Heart left ventricle (tissue), 16 donors: ENCODE data around the gene PTS. TPM values are rescaled to one million over a fixed set of nuclear protein-coding genes. Genes with fewer than 3 reads are reported as not detected.

Experiments
- ATAC-seq, 4 donors: fragments of 200-7000 bp; cut with Tn5 transposase; one replicate each; pipeline ENCODE4 v1.9.1; 2020 to 2022; ENCODE audit warnings: moderate library complexity in 4 of 4, mild to moderate bottlenecking in 3 of 4, moderate number of reproducible peaks in 1 of 4
- DNase-seq, 5 donors: peaks; one replicate each; pipeline ENCODE4 v3.0.0-alpha.2; 2020
- H3K27ac ChIP-seq, 12 donors: fragments of 200-600 bp; sonication (generic) in 4 of 12; one replicate each; pipeline versions ENCODE4 v1.5.0 to v1.8.0; 2016 to 2022; ENCODE audit warnings: mild to moderate bottlenecking in 2 of 12
- H3K27me3 ChIP-seq, 9 donors: fragments of 200-600 bp; sonication (generic) in 2 of 9; one replicate each; pipeline versions ENCODE4 v1.5.1 to v1.8.0; 2016 to 2022; ENCODE audit warnings: mild to moderate bottlenecking in 3 of 9
- H3K36me3 ChIP-seq, 9 donors: fragments of 200-600 bp; sonication (generic) in 2 of 9; one replicate each; pipeline versions ENCODE4 v1.5.0 to v1.8.0; 2018 to 2022; ENCODE audit warnings: mild to moderate bottlenecking in 2 of 9
- H3K4me1 ChIP-seq, 12 donors: fragments of 200-600 bp; sonication (generic) in 4 of 12; one replicate each; pipeline versions ENCODE4 v1.5.0 to v1.8.0; 2016 to 2022; ENCODE audit warnings: mild to moderate bottlenecking in 3 of 12
- H3K4me3 ChIP-seq, 12 donors: fragments of 200-600 bp; sonication (generic) in 4 of 12; one replicate each; pipeline versions ENCODE4 v1.5.0 to v1.8.0; 2017 to 2022; ENCODE audit warnings: mild to moderate bottlenecking in 9 of 12, moderate library complexity in 4 of 12
- H3K9me3 ChIP-seq, 12 donors: fragments of 200-600 bp; sonication (generic) in 4 of 12; one replicate each; pipeline versions ENCODE4 v1.5.0 to v1.8.0; 2016 to 2022; ENCODE audit warnings: mild to moderate bottlenecking in 1 of 12
- POLR2A ChIP-seq, 2 donors: fragments of 450-650 bp; IDR thresholded peaks; one replicate each; pipeline ENCODE4 v1.6.1; 2017; ENCODE audit warnings: antibody characterized with exemption in 2 of 2, mild to moderate bottlenecking in 2 of 2, moderate library complexity in 2 of 2
- WGBS, 4 donors: extraction: QIAGEN DNeasy Blood & Tissue Kit in 2 of 4; methylation state at CpG; one replicate each; pipeline versions ENCODE4 v1.1.5 to v1.1.7; 2013 to 2018; 5-methylcytosine and 5-hydroxymethylcytosine counted together
- intact Hi-C, 10 donors: fragments of 100-400 bp; cut with DNase I; formaldehyde crosslinking; loops; one replicate each; pipeline versions ENCODE4 v1.11.1 to v1.14.2; 2022
- polyA plus RNA-seq, 2 donors: library from polyadenylated mRNA; stranded (reverse); fragments of 200-250 nt; gene quantifications; one replicate each; pipeline ENCODE4 v1.2.3, GENCODE V29; 2013
- total RNA-seq, 9 donors: library from RNA; depleted of rRNA in 2 of 9; stranded (reverse); fragments of >200 nt in 2 of 9; fragmentation: NEBNext Ultra II Directional in 3 of 9; extraction: Animal tissue kit (Norgen Biotek cat#: 25700) in 3 of 9; gene quantifications; one replicate each; pipeline versions ENCODE4 v1.1.0 to v1.2.4, GENCODE V29; 2016 to 2023
- TF ChIP-seq, protein P1 (sequence below), 12 donors: fragments of 200-600 bp; sonication (generic) in 4 of 12; IDR thresholded peaks; one replicate each; pipeline versions ENCODE4 v1.5.0 to v1.8.0; 2018 to 2022; ENCODE audit warnings: antibody characterized with exemption in 12 of 12, mild to moderate bottlenecking in 5 of 12
- donor health status: ischemic (EF 13 %, LVEDD 7.1; RV severe dilation, severe dysfunction).
- donor health status: healthy with polysubstance abuse.
- donor health status: DM: no; HTN: yes; CAD: no.
- donor health status: DM: no; HTN: no; CAD: no.
- donor health status: ischemic (EF 25% LVEDD 6.9; RV normal size, moderate dysfunction).
- donor health status: ischemic (EF 25% LVEDD 5.7; RV mildly dilated, moderate dysfunction).
- donor health status: healthy.
- donor health status: DM: yes; HTN: yes; CAD: no.
- donor health status: ischemic (EF 35%, LVEDD 5.7; RV mildly dilated, moderate dysfunction).
- donor health status: nonischemic (EF 11% LVEDD 7.7; RV severe dilation, severe dysfunction).
- donor health status: DM: yes; HTN: yes; CAD: no.
- donor health status: PGD.
- donor health status: ischemic (EF 29% LVEDD 5.4; RV normal size, mild dysfunction).
- donor health status: nonischemic (EF 23%, LVEDD 6.1; RV moderate dilation, normal function).

Gene PTS
- total and polyA plus RNA-seq, 11 donors: 21.6 to 77.7 (median 30.7) TPM

DNA sequence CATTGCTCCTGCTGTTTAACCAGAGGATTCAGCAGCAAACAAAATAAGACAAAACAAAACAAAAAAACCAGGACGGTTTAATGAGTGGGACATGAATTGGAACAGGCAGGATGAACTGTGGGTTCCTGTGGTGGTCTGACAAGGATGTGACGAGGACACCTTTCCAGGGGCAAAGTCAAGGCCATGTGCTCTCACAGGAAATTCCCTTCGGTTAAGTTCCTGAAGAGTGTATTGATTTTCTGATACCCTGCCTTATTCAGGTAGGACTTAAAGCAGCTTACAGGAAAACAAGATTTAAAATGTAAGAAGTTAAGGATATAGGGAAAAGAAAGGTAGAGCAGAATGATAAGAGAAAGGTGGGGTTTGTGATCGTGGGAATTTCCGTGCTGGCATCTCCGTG, 42.9 kb downstream of the PTS start:
- intact Hi-C loops: no loop called here
- no peaks in the 10 kb centered on the region for H3K36me3 ChIP-seq
- DNase-seq (no peak), ATAC-seq (no peak)
- H3K4me3 ChIP-seq: no peak overlapping the region
- WGBS, 4 donors: 68 to 86% (median 72%) methylated on average over 6 of the region's 6 CpGs
- TF ChIP-seq POLR2A (IDR thresholded peaks at IDR 0.05): no peak
- TF ChIP-seq, protein P1, sequence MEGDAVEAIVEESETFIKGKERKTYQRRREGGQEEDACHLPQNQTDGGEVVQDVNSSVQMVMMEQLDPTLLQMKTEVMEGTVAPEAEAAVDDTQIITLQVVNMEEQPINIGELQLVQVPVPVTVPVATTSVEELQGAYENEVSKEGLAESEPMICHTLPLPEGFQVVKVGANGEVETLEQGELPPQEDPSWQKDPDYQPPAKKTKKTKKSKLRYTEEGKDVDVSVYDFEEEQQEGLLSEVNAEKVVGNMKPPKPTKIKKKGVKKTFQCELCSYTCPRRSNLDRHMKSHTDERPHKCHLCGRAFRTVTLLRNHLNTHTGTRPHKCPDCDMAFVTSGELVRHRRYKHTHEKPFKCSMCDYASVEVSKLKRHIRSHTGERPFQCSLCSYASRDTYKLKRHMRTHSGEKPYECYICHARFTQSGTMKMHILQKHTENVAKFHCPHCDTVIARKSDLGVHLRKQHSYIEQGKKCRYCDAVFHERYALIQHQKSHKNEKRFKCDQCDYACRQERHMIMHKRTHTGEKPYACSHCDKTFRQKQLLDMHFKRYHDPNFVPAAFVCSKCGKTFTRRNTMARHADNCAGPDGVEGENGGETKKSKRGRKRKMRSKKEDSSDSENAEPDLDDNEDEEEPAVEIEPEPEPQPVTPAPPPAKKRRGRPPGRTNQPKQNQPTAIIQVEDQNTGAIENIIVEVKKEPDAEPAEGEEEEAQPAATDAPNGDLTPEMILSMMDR (IDR thresholded peaks at IDR 0.05): no peak
- H3K27ac ChIP-seq: no peak overlapping the region
- no peaks in the 10 kb centered on the region for H3K9me3 ChIP-seq
- peaks cover 0 to 25% (median 0%) of the 10 kb centered on the region in 12 donors for H3K4me1 ChIP-seq
- no peaks in the 10 kb centered on the region for H3K27me3 ChIP-seq

DNA sequence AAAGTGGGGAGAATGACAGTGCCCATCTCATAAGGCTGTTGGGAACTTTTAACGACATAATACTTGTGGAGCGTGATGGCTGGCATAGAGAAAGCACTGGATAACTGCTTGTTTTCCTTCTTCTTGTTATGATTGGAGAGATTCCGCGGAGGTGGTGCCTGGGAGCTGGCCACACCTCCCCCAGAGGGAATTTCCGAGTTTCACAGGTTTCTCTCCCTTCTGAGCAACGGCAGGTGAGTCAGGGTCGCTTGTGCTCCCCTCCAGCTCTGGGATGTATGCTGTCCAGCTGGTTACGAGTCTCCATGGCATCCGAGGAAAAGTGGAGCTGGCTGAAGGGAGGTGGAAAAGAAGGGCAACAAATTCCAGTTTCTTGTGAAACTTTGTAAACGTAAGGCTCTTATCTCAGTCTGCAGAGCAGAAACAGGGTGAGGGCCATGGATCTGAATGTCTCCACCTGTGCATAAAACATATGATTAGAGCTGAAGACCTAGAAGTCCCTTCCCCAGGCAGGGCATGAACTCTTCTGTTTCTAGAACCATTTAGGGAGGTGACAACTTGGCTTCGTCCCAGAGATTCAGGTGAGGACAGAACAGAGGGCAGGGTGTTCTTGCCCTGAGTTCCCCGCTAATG, 44.4 kb downstream of the PTS start:
- Histone ChIP-seq H3K4me1 (peaks cover 0 to 17% (median 0%) of the 10 kb centered on the region in 12 donors), H3K9me3 (no peaks in the 10 kb centered on the region), H3K4me3 (no peak overlapping the region), H3K27me3 (no peaks in the 10 kb centered on the region), H3K36me3 (no peaks in the 10 kb centered on the region), H3K27ac (no peak overlapping the region)
- no peak for DNase-seq
- no peak for ATAC-seq
- intact Hi-C loops: loop anchor here in 1 of 10 donors (10.0 kb wide), 1 partner anchor 156 kb away; no protein-coding TSS in a partner anchor
- 68 to 77% (median 72%) methylated on average over 12 of the region's 12 CpGs for WGBS, 4 donors
- TF ChIP-seq, protein P1 (IDR thresholded peaks at IDR 0.05): no peak
- TF ChIP-seq POLR2A (IDR thresholded peaks at IDR 0.05): no peak

DNA sequence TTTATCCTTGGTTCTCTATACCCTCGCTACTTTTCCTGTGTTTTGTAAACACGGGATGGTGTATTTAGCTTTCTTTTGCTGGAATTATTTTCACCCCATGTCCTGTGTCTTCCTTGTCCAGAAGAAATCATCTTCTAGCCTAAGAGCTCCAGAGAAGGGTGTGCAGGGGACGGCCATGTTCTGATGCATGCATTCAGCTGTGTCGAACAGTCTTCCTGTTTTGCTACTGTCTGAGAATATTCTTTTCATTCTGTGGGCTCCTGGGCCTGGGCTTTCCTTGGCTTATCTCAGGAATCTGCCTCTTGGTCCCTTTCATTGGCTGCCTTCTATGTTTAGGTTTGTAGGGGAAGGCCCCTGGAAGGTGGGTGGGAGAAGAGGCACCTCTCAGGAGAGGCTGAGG, 45.0 kb downstream of the PTS start:
- no peak overlapping the region for H3K27ac ChIP-seq
- 86 to 95% (median 93%) methylated on average over 4 of the region's 4 CpGs for WGBS, 4 donors
- DNase-seq: no peak
- H3K4me1 ChIP-seq: peaks cover 0 to 13% (median 0%) of the 10 kb centered on the region in 12 donors
- no peaks in the 10 kb centered on the region for H3K9me3 ChIP-seq
- TF ChIP-seq, protein P1 (IDR thresholded peaks at IDR 0.05): no peak
- TF ChIP-seq POLR2A (IDR thresholded peaks at IDR 0.05): no peak
- H3K36me3 ChIP-seq: no peaks in the 10 kb centered on the region
- H3K4me3 ChIP-seq: no peak overlapping the region
- intact Hi-C loops: loop anchor here in 1 of 10 donors (10.0 kb wide), 1 partner anchor 156 kb away; no protein-coding TSS in a partner anchor
- no peak for ATAC-seq
- H3K27me3 ChIP-seq: no peaks in the 10 kb centered on the region

DNA sequence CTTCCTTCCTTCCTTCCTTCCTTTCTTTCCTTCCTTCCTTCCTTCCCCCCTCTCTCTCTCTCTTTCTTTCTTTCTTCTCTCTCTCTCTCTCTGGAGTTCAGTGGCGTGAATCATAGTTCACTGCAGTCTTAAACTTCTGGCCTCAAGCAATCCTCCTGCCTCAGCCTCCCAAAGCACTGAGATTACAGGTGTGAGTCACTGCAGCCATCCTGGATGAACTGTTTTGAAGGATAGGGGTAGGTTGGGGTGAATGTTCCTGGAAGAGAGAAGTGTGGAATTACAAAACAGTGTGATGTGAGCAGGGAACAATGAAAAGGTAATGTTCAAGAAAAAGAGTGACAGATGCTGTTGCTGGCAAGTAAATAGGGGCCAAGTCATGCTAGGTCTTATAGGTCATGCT, 46.8 kb downstream of the PTS start:
- Histone ChIP-seq H3K4me3 (no peak overlapping the region), H3K27me3 (no peaks in the 10 kb centered on the region), H3K36me3 (no peaks in the 10 kb centered on the region), H3K4me1 (no peaks in the 10 kb centered on the region), H3K27ac (no peak overlapping the region), H3K9me3 (no peaks in the 10 kb centered on the region)
- TF ChIP-seq POLR2A (IDR thresholded peaks at IDR 0.05): no peak
- TF ChIP-seq, protein P1 (IDR thresholded peaks at IDR 0.05): no peak
- intact Hi-C loops: loop anchor here in 1 of 10 donors (10.0 kb wide), 1 partner anchor 158 kb away; no protein-coding TSS in a partner anchor
- ATAC-seq (no peak), DNase-seq (no peak)
- WGBS, 4 donors: 94 to 97% (median 96%) methylated on average over 1 of the region's 1 CpG
